Measurements from ENCODE around the gene C10orf105. TPM values are rescaled to one million over a fixed set of nuclear protein-coding genes. Genes with fewer than 3 reads are reported as not detected.

The C10orf105 gene
- total and polyA plus RNA-seq, 12 donors: 0.03 to 0.16 (median 0.07) TPM; not detected in 5

- no peak for TF ChIP-seq CTCF (IDR thresholded peaks at IDR 0.05)
- peaks cover 0 to 25% (median 17%) of the 10 kb centered on the region in 9 donors for H3K36me3 ChIP-seq
- H3K27ac ChIP-seq: peak overlapping the region; percentile 64 to 95 (median 88)
- peaks cover 0 to 8% (median 0%) of the 10 kb centered on the region in 11 donors for H3K9me3 ChIP-seq
- no peaks in the 10 kb centered on the region for H3K27me3 ChIP-seq
- DNase-seq (peak in 1 of 2 donors; percentile 14), ATAC-seq (peak in 3 of 8 donors; percentile 1 to 5 (median 2))
- H3K4me1 ChIP-seq: peaks cover 43 to 99% (median 60%) of the 10 kb centered on the region in 9 donors
- WGBS, 2 donors: 27 to 52% methylated on average over 2 of the region's 2 CpGs
- intact Hi-C loops (cut with DNase I): no loop called here
- H3K4me3 ChIP-seq: no peak overlapping the region
These were observed 27.5 kb upstream of the C10orf105 start for GRCh38 chr10:71747039-71747531.

- peak; percentile 50 to 74 (median 61) for ATAC-seq
- peaks cover 0 to 8% (median 0%) of the 10 kb centered on the region in 11 donors for H3K9me3 ChIP-seq
- 24 to 35% methylated on average over 13 of the region's 13 CpGs for WGBS, 2 donors
- H3K27ac ChIP-seq: peak overlapping the region; percentile 64 to 95 (median 88)
- no peaks in the 10 kb centered on the region for H3K27me3 ChIP-seq
- intact Hi-C loops (cut with DNase I): loop anchor here in 1 of 10 donors (1.0 kb wide), 1 partner anchor 21 kb away; no protein-coding TSS in a partner anchor
- peaks cover 0 to 21% (median 14%) of the 10 kb centered on the region in 9 donors for H3K36me3 ChIP-seq
- H3K4me3 ChIP-seq: no peak overlapping the region
- H3K4me1 ChIP-seq: peaks cover 43 to 99% (median 57%) of the 10 kb centered on the region in 9 donors
- TF ChIP-seq CTCF (IDR thresholded peaks at IDR 0.05): peak in 6 of 9 donors; percentile 6 to 52 (median 32)
- peak; percentile 68 to 79 for DNase-seq
These were observed 26.9 kb upstream of the C10orf105 start for GRCh38 chr10:71746344-71747037.

GRCh38 chr10:71745664-71746250 lies 26.2 kb upstream of the C10orf105 start:
- Histone ChIP-seq H3K4me1 (peaks cover 43 to 99% (median 55%) of the 10 kb centered on the region in 9 donors), H3K36me3 (peaks cover 0 to 19% (median 7%) of the 10 kb centered on the region in 9 donors)

More at GRCh38 chr10:71745664-71746250, 26.2 kb upstream of the C10orf105 start:
- peak overlapping the region; percentile 27 to 95 (median 88) for H3K27ac ChIP-seq
- no peak for ATAC-seq
- 78 to 85% methylated on average over 2 of the region's 2 CpGs for WGBS, 2 donors
- H3K4me3 ChIP-seq: no peak overlapping the region
- DNase-seq: no peak
- intact Hi-C loops (cut with DNase I): loop anchor here in 1 of 10 donors (1.0 kb wide), 1 partner anchor 22 kb away; no protein-coding TSS in a partner anchor
- H3K27me3 ChIP-seq: no peaks in the 10 kb centered on the region
- peaks cover 0 to 8% (median 0%) of the 10 kb centered on the region in 11 donors for H3K9me3 ChIP-seq
- no peak for TF ChIP-seq CTCF (IDR thresholded peaks at IDR 0.05)

Data from heart right ventricle (tissue), 16 donors.